Esophagus muscularis mucosa (tissue), 4 donors: ENCODE results near the gene UBD. TPM values are rescaled to one million over a fixed set of nuclear protein-coding genes. Genes with fewer than 3 reads are reported as not detected.

Source experiments
- DNase-seq: peaks from one replicate; pipeline ENCODE4 v3.0.0-alpha.2; 2017; ENCODE audit errors: extremely low spot score
- H3K27ac ChIP-seq, 4 donors: fragments of 200-600 bp; sonication (generic); replicated peaks in 1 of 4; 1 replicate in 3 of 4; 2 replicates in 1 of 4; pipeline ENCODE4 v1.5.1; 2016 to 2019; ENCODE audit warnings: mild to moderate bottlenecking in 1 of 4
- H3K27me3 ChIP-seq, 4 donors: fragments of 200-600 bp; sonication (generic); one replicate each; pipeline versions ENCODE4 v1.5.1 to v1.6.0; 2016 to 2019
- H3K36me3 ChIP-seq, 4 donors: fragments of 200-600 bp; sonication (generic); one replicate each; pipeline ENCODE4 v1.5.1; 2016 to 2019
- H3K4me1 ChIP-seq, 4 donors: fragments of 200-600 bp; sonication (generic); one replicate each; pipeline ENCODE4 v1.5.1; 2016 to 2019
- H3K4me3 ChIP-seq, 4 donors: fragments of 200-600 bp; sonication (generic); 1 replicate in 2 of 4; 2 replicates in 2 of 4; pipeline ENCODE4 v1.5.1; 2016 to 2019; ENCODE audit warnings: mild to moderate bottlenecking in 4 of 4, moderate library complexity in 1 of 4
- H3K9me3 ChIP-seq, 4 donors: fragments of 200-600 bp; sonication (generic); 1 replicate in 3 of 4; 2 replicates in 1 of 4; pipeline ENCODE4 v1.5.1; 2016 to 2019
- EP300 ChIP-seq: sonication (generic); formaldehyde crosslinking; IDR thresholded peaks from one replicate; pipeline ENCODE4 v1.6.1; 2017; ENCODE audit warnings: antibody characterized with exemption
- POLR2A ChIP-seq: fragments of 450-650 bp; IDR thresholded peaks from one replicate; pipeline ENCODE4 v1.6.1; 2017; ENCODE audit warnings: antibody characterized with exemption, moderate library complexity, mild to moderate bottlenecking, low read depth
- POLR2AphosphoS5 ChIP-seq, 2 donors: sonication (generic); formaldehyde crosslinking; IDR thresholded peaks; one replicate each; pipeline ENCODE4 v1.6.1; 2017; ENCODE audit warnings: antibody characterized with exemption in 2 of 2
- WGBS: methylation state at CpG from one replicate; pipeline ENCODE4 v1.1.5; 2018; 5-methylcytosine and 5-hydroxymethylcytosine counted together
- intact Hi-C: fragments of 100-400 bp; cut with DNase I; formaldehyde crosslinking; loops from one replicate; pipeline ENCODE4 v1.15.1; 2023
- total RNA-seq, 4 donors: library from RNA; depleted of rRNA; stranded (reverse); fragments of >200 nt; gene quantifications; one replicate each; pipeline versions ENCODE4 v1.1.0 to v1.2.1, GENCODE V29; 2016
- TF ChIP-seq, protein P1 (sequence below), 3 experiments: fragments of 200-600 bp in 2 of 3; fragments of 450-650 bp in 1 of 3; sonication (generic) in 2 of 3; IDR thresholded peaks; one replicate each; pipeline ENCODE4 v1.5.1; 2017 to 2019; ENCODE audit warnings: antibody characterized with exemption in 3 of 3, mild to moderate bottlenecking in 2 of 3, moderate library complexity in 1 of 3

Gene UBD
- total RNA-seq, 4 donors from 2014 or later: 0.50 TPM; not detected in 3

DNA sequence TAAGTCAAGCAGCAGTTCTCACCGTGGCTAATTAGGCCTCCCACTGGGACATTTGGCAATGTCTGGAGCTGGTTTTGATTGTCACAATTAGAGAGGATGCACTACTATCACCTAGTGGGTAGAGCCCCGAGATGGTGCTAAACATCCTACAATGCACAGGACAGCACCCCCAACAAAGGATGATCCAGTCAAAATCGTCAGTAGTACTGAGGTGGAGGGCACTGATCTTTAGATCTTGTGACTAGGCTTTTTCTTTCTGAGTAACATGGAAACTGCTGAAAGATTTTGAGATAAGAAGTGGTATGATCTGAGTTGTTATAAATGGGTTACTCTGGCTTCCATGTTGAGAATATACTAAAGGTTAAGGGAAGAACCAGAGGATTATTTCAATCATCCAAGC lies 12.0 kb downstream of the UBD start:
- 34% methylated on average over 3 of the region's 3 CpGs for WGBS
- peaks cover 0 to 2% (median under 1%) of the 10 kb centered on the region in 4 donors for H3K4me1 ChIP-seq
- intact Hi-C loops: no loop called here

DNA sequence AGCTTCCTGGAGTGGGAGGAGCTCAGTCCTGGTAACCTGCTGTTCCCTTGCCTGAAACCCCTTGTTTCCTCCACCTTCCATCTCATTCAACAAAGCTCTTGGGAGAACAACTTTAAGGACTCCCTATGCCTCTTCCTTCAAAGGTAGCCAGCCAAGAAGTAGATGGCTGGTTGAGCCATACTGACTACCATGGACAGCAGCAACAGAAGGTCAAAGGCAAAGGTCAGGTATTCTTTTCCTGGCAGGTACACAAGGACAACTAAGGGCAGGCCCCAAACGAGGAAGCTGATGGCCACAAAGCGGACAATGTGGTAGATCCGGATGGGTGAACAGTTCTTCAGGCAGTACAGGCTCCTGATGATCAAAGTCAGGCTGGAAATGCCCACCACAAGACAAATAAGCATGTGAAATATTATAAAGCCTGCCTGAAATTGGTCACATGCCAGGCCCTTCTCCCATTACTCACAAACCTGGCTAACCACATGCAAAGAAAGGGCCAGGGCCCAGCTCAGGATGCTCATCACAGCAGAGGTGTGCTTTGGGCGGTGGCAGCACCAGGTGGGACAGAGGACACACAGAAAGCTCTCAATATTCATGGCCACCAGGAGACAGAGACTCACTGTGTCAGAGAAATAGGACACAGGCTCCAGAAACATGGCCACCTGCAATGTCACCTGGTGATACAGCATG lies 21.7 kb downstream of the UBD start:
- Histone ChIP-seq H3K4me3 (no peak overlapping the region), H3K9me3 (no peaks in the 10 kb centered on the region), H3K27me3 (peaks cover 0 to under 1% (median 0%) of the 10 kb centered on the region in 4 donors), H3K36me3 (no peaks in the 10 kb centered on the region), H3K4me1 (no peaks in the 10 kb centered on the region), H3K27ac (no peak overlapping the region)
- WGBS: 85% methylated on average over 4 of the region's 4 CpGs
- TF ChIP-seq EP300: no peak
- no peak for TF ChIP-seq POLR2A
- no peak for TF ChIP-seq POLR2AphosphoS5 (IDR thresholded peaks at IDR 0.05)
- TF ChIP-seq, protein P1, sequence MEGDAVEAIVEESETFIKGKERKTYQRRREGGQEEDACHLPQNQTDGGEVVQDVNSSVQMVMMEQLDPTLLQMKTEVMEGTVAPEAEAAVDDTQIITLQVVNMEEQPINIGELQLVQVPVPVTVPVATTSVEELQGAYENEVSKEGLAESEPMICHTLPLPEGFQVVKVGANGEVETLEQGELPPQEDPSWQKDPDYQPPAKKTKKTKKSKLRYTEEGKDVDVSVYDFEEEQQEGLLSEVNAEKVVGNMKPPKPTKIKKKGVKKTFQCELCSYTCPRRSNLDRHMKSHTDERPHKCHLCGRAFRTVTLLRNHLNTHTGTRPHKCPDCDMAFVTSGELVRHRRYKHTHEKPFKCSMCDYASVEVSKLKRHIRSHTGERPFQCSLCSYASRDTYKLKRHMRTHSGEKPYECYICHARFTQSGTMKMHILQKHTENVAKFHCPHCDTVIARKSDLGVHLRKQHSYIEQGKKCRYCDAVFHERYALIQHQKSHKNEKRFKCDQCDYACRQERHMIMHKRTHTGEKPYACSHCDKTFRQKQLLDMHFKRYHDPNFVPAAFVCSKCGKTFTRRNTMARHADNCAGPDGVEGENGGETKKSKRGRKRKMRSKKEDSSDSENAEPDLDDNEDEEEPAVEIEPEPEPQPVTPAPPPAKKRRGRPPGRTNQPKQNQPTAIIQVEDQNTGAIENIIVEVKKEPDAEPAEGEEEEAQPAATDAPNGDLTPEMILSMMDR (IDR thresholded peaks at IDR 0.05): no peak
- peak; percentile 60 for DNase-seq
- intact Hi-C loops: no loop called here

More for the DNA sequence above, 12.0 kb downstream of the UBD start:
- DNase-seq: no peak
- Histone ChIP-seq H3K9me3 (peaks cover 0 to 7% (median 0%) of the 10 kb centered on the region in 4 donors), H3K4me3 (no peak overlapping the region), H3K27ac (no peak overlapping the region), H3K27me3 (peaks cover 0 to 4% (median 0%) of the 10 kb centered on the region in 4 donors), H3K36me3 (no peaks in the 10 kb centered on the region)
- TF ChIP-seq, protein P1 (IDR thresholded peaks at IDR 0.05): no peak
- no peak for TF ChIP-seq POLR2AphosphoS5 (IDR thresholded peaks at IDR 0.05)
- TF ChIP-seq EP300: no peak
- no peak for TF ChIP-seq POLR2A

DNA sequence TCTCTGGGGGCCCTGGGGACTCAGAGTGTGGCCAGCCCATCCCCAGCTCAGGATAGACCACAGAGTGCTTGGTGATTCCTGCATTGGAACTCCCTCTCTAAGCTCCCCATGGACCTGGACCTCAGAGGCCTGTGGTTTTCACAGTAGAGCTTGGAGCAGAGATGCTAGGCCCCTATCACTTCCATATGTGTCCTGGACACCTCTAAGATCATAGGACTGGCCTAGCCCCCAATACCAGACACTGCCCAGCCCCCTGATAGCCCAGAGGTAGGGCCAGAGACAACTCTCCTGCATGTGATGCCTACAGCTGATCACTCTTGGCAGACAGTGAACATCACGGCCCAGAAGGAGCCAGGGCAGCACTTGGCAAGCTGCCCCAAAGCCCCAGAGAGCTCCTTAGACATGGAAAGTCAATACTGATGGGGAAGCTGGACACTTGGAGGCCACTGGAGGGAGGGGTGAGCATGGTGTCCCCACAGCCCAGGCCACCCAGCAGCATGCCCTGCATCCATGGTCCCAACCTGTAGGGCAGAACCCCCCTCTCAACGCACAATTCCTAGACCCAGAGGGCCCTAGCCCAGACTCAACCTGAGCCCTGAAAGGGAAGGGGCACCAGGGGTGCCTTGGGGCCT lies 27.1 kb downstream of the UBD start:
- 40% methylated on average over 1 of the region's 2 CpGs for WGBS
- DNase-seq: peak; percentile 89
- Histone ChIP-seq H3K27ac (no peak overlapping the region), H3K27me3 (no peaks in the 10 kb centered on the region), H3K9me3 (no peaks in the 10 kb centered on the region), H3K36me3 (no peaks in the 10 kb centered on the region), H3K4me1 (no peaks in the 10 kb centered on the region), H3K4me3 (no peak overlapping the region)
- intact Hi-C loops: no loop called here
- TF ChIP-seq EP300: no peak

DNA sequence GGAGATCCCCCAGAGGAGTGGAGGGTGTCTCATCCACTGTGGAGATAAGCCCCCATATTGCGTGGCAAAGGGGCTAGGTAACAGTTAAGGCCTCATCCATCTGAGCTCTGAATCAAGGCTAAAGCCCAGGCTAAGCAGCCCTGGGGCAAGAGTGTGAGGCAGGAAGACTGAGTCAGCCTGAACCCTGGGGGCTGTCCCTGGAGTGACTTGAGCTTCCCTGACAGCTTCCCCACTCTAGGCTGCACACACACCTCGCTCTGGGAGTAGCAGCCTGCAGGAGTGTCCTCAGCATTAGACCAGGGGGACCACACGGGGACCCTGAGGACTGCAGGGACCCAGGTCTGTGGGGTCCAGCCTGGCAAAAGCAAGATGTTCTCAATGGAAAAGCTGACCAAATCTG lies 27.9 kb downstream of the UBD start:
- TF ChIP-seq, protein P1 (IDR thresholded peaks at IDR 0.05): no peak
- TF ChIP-seq EP300 (no peak), POLR2AphosphoS5 (IDR thresholded peaks at IDR 0.05) (no peak), POLR2A (no peak)
- Histone ChIP-seq H3K27ac (no peak overlapping the region), H3K27me3 (no peaks in the 10 kb centered on the region), H3K36me3 (no peaks in the 10 kb centered on the region), H3K9me3 (no peaks in the 10 kb centered on the region), H3K4me1 (no peaks in the 10 kb centered on the region), H3K4me3 (no peak overlapping the region)
- peak; percentile 85 for DNase-seq
- WGBS: 84% methylated on average over 3 of the region's 3 CpGs
- intact Hi-C loops: no loop called here

DNA sequence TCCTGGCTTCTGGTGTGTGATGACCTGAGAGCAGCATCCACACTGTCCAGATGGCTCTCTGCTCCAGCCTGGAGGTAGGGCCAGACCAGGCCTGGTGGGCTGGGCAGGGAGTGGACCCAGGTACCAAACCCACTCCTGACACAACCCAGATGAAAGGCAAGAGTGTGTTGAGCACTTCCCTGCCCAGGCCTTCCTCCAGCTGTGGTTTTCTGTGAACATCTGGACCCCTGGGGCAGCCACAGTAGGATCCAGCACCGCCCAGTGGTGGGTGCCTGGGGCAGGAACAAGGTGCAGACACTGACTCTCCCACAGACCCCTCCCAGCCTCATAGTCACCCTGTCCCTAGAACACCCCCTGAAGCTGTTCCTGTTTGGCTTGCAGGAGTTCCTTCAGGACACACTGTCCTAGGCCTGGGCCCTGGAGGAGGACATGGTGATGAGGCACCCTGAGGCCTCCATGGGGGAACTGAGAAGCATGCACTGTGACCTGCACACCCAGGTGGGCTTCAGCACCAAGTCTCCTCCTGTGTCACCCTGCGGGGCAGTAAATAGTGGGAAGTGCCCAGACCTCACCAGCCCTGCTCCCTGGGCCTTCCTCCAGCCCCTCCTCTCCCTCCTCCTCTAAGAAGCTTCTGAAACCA lies 28.7 kb downstream of the UBD start:
- peak; percentile 81 for DNase-seq
- TF ChIP-seq, protein P1 (IDR thresholded peaks at IDR 0.05): no peak
- TF ChIP-seq EP300 (no peak), POLR2A (no peak), POLR2AphosphoS5 (IDR thresholded peaks at IDR 0.05) (no peak)
- H3K4me1 ChIP-seq: no peaks in the 10 kb centered on the region
- H3K9me3 ChIP-seq: no peaks in the 10 kb centered on the region
- no peaks in the 10 kb centered on the region for H3K27me3 ChIP-seq
- H3K36me3 ChIP-seq: no peaks in the 10 kb centered on the region
- intact Hi-C loops: no loop called here
- no peak overlapping the region for H3K27ac ChIP-seq
- WGBS: no CpG with 5 or more reads among the region's 2 CpGs
- no peak overlapping the region for H3K4me3 ChIP-seq
